HEK293 (cell line): ENCODE data around the gene RCOR2.

Experiments used
- CTCF ChIA-PET: fragments of 350-600 bp; formaldehyde crosslinking; extraction: SDS; loops from one replicate; lab custom pipeline; 2021; ENCODE audit warnings: antibody characterized with exemption; lab: Yijun Ruan, JAX
- POLR2A ChIA-PET: fragments of 300-600 bp; formaldehyde crosslinking; extraction: SDS; loops from one replicate; lab custom pipeline; 2020; ENCODE audit warnings: antibody characterized with exemption, inconsistent platforms; lab: Yijun Ruan, JAX
- H3K27ac ChIP-seq: fragments of 200-500 bp; sonication (Bioruptor generic); 2 replicates; pipeline ENCODE4 v1.5.1; 2014; ENCODE audit warnings: low read depth, low read length, control low read depth, inconsistent platforms; ENCODE audit errors: extremely low read depth
- H3K36me3 ChIP-seq, 2 experiments: fragments of 200-500 bp in 1 of 2; sonication (Bioruptor generic) in 1 of 2; 1 replicate in 1 of 2; 2 replicates in 1 of 2; pipeline ENCODE4 v1.5.1; 2014 to 2017; ENCODE audit warnings: inconsistent platforms in 2 of 2, low read length in 2 of 2; ENCODE audit not compliant: control insufficient read depth in 2 of 2, insufficient read depth in 1 of 2
- H3K4me1 ChIP-seq: fragments of 200-500 bp; sonication (Bioruptor generic); 2 replicates; pipeline ENCODE4 v1.5.1; 2014; ENCODE audit warnings: mild to moderate bottlenecking, low read length, inconsistent platforms; ENCODE audit not compliant: control insufficient read depth, insufficient read depth
- H3K4me3 ChIP-seq: 2 replicates; pipeline ENCODE4 v1.5.1; 2011; ENCODE audit warnings: low read depth, mild to moderate bottlenecking, control low read depth, low read length, moderate library complexity
- H3K9me3 ChIP-seq: fragments of 200-500 bp; sonication (Bioruptor generic); 2 replicates; pipeline ENCODE4 v1.5.1; 2014; ENCODE audit warnings: low read depth, low read length, inconsistent platforms; ENCODE audit not compliant: control insufficient read depth, insufficient read depth
- PRDM2 ChIP-seq: fragments of 450-650 bp; formaldehyde crosslinking; IDR thresholded peaks from 2 replicates; pipeline ENCODE4 v1.5.1; 2016; ENCODE audit warnings: missing biosample characterization, missing genetic modification characterization, borderline replicate concordance
- YY1 ChIP-seq: fragments of 450-650 bp; formaldehyde crosslinking; IDR thresholded peaks from 2 replicates; pipeline ENCODE4 v1.5.1; 2018; ENCODE audit warnings: missing biosample characterization, missing genetic modification characterization
- ZBTB6 ChIP-seq: fragments of 450-650 bp; formaldehyde crosslinking; IDR thresholded peaks from 2 replicates; pipeline ENCODE4 v1.5.1; 2017; ENCODE audit warnings: missing biosample characterization, missing genetic modification characterization
- ZNF10 ChIP-seq: fragments of 450-650 bp; formaldehyde crosslinking; IDR thresholded peaks from 2 replicates; pipeline ENCODE4 v1.5.1; 2017; ENCODE audit warnings: missing biosample characterization, missing genetic modification characterization
- ZNF211 ChIP-seq: fragments of 450-650 bp; formaldehyde crosslinking; IDR thresholded peaks from 2 replicates; pipeline ENCODE4 v1.5.1; 2016; ENCODE audit warnings: low read depth, missing biosample characterization, missing genetic modification characterization
- ZNF239 ChIP-seq: fragments of 450-650 bp; formaldehyde crosslinking; IDR thresholded peaks from 2 replicates; pipeline ENCODE4 v1.5.1; 2016; ENCODE audit warnings: missing biosample characterization, missing genetic modification characterization
- ZNF280C ChIP-seq: fragments of 450-650 bp; formaldehyde crosslinking; IDR thresholded peaks from 2 replicates; pipeline ENCODE4 v1.5.1; 2016; ENCODE audit warnings: missing biosample characterization, missing genetic modification characterization
- ZNF324 ChIP-seq: fragments of 450-650 bp; formaldehyde crosslinking; IDR thresholded peaks from 2 replicates; pipeline ENCODE4 v1.5.1; 2016; ENCODE audit warnings: missing biosample characterization, missing genetic modification characterization
- ZNF354C ChIP-seq: fragments of 450-650 bp; formaldehyde crosslinking; IDR thresholded peaks from 2 replicates; pipeline ENCODE4 v1.5.1; 2016; ENCODE audit warnings: missing biosample characterization, missing genetic modification characterization, low read depth, borderline replicate concordance
- ZNF391 ChIP-seq: fragments of 450-650 bp; formaldehyde crosslinking; IDR thresholded peaks from 2 replicates; pipeline ENCODE4 v1.5.1; 2016; ENCODE audit warnings: low read depth, missing biosample characterization, missing genetic modification characterization, borderline replicate concordance
- ZNF398 ChIP-seq: fragments of 450-650 bp; formaldehyde crosslinking; IDR thresholded peaks from 2 replicates; pipeline ENCODE4 v1.5.1; 2017; ENCODE audit warnings: missing biosample characterization, missing genetic modification characterization
- ZNF423 ChIP-seq: fragments of 450-650 bp; formaldehyde crosslinking; IDR thresholded peaks from 2 replicates; pipeline ENCODE4 v1.5.1; 2016; ENCODE audit warnings: missing biosample characterization, missing genetic modification characterization
- ZNF660 ChIP-seq: fragments of 450-650 bp; IDR thresholded peaks from 2 replicates; pipeline ENCODE4 v1.5.1; 2018; ENCODE audit warnings: missing biosample characterization, mild to moderate bottlenecking, missing genetic modification characterization
- ZSCAN18 ChIP-seq: fragments of 450-650 bp; formaldehyde crosslinking; IDR thresholded peaks from 2 replicates; pipeline ENCODE4 v1.5.1; 2016; ENCODE audit warnings: missing biosample characterization, missing genetic modification characterization

The RCOR2 gene

GRCh38 chr11:63872800-63873197 is 44.2 kb downstream of the RCOR2 start:
- POLR2A ChIA-PET: interaction anchor here (0.9 to 1.5 kb wide), 4 partner anchors 18 to 34 kb away, joined by 4 to 7 read pairs (median 4); partner anchors contain the start of gene MARK2

More at GRCh38 chr11:63872800-63873197, 44.2 kb downstream of the RCOR2 start:
- H3K36me3 ChIP-seq: peaks cover 0 to 5% of the 10 kb centered on the region in 2 experiments; a peak in 1 of 3 replicates
- H3K4me3 ChIP-seq: no peak overlapping the region
- CTCF ChIA-PET: interaction anchor here (0.6 to 5.1 kb wide), 6 partner anchors 10 to 280 kb away, joined by 3 to 42 read pairs (median 6); no protein-coding TSS in a partner anchor
- TF ChIP-seq ZNF239 (no peak), ZNF660 (tag by site-specific recombination) (no peak), PRDM2 (tag by site-specific recombination) (no peak), ZNF324 (tag by site-specific recombination) (no peak), ZNF211 (tag by site-specific recombination) (no peak), ZNF391 (tag by site-specific recombination) (no peak), ZNF398 (tag by site-specific recombination) (no peak), ZNF423 (no peak), ZNF10 (no peak), ZNF280C (tag by site-specific recombination) (no peak), ZSCAN18 (tag by site-specific recombination) (no peak), ZNF354C (tag by site-specific recombination) (no peak), ZBTB6 (tag by site-specific recombination) (no peak), YY1 (tag by site-specific recombination) (no peak)
- TF ChIP-seq, all 188 proteins: peak for 0
- H3K27ac ChIP-seq: no peak overlapping the region
- no peaks in the 10 kb centered on the region for H3K9me3 ChIP-seq
- peaks cover 6% of the 10 kb centered on the region; the same call in 1 of the 2 replicates for H3K4me1 ChIP-seq
